SH-SY5Y (cell line): ENCODE measurements around the gene CDR2L.

ENCODE experiments used
- GATA2 ChIP-seq: IDR thresholded peaks from 2 replicates; pipeline ENCODE4 v1.6.1; 2011; ENCODE audit warnings: mild to moderate bottlenecking, low read depth, low read length
- GATA3 ChIP-seq: IDR thresholded peaks from 2 replicates; pipeline ENCODE4 v1.6.1; 2011; ENCODE audit warnings: low read depth, mild to moderate bottlenecking, low read length, moderate library complexity

DNA sequence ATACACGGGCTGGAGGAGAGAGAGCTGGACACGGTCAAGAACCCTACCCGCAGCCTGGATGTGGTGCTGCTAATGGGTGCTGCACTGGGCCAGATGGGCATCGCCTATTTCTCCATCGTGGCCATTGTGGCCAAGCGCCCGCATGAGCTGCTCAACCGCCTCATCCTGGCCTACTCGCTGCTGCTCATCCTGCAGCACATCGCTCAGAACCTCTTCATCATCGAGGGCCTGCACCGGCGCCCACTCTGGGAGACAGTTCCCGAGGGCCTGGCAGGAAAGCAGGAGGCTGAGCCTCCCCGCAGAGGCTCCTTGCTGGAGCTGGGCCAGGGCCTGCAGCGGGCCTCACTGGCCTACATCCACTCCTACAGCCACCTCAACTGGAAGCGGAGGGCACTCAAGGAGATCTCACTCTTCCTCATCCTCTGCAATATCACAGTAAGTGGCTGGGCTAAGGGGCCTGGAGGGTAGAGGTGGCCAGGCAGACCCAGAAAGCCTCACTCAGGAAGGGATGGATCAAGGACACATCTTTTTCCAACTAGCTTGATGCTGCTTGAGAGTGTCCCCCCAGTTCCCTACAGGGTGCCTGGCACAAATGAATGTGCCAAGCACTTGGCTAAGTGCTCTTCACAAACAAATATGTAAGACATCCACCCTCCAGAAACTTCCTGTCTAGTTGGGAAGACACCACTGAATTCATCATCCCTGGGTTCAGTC is 40.2 kb upstream of the CDR2L start:
- TF ChIP-seq GATA2: no peak
- no peak for TF ChIP-seq GATA3
